ENCODE data around the gene PKMYT1.

GRCh38 chr16:3023415-3023668, 43.1 kb upstream of the PKMYT1 start:
- TF ChIP-seq CTCF (conservative IDR thresholded peaks at IDR 0.05; ENCODE audit: low read depth, low read length) (no peak), EZH2 (IDR thresholded peaks at IDR 0.05; ENCODE audit: borderline replicate concordance, low read depth, low read length, poor library complexity, severe bottlenecking) (no peak)
